Stimulated activated memory B cell treated with anti-CD40 and anti-IgM and Interleukin-4, amounts not matched to agents 10 μg/mL and 1 μg/mL and 100 μg/mL, for 72 hours (primary cell): ENCODE data around the gene TNFAIP1.
"Not testable (repeated sequence)": the region's sequence is repeated elsewhere in the genome, so short reads cannot be mapped to it uniquely, and the experiment has no call there.

Experiments
- ATAC-seq: fragments of 150-1000 bp; cut with Tn5 transposase; 2 replicates; pipeline ENCODE4 v1.10.0; 2021
- H3K27ac Mint-ChIP-seq: one replicate; pipeline ENCODE4 v1.8.0; 2022; ENCODE audit warnings: mild to moderate bottlenecking, mixed read lengths
- H3K27me3 Mint-ChIP-seq: one replicate; pipeline ENCODE4 v1.8.0; 2022; ENCODE audit warnings: mixed read lengths
- H3K36me3 Mint-ChIP-seq: one replicate; pipeline ENCODE4 v1.8.0; 2022; ENCODE audit warnings: mixed read lengths
- H3K4me1 Mint-ChIP-seq: one replicate; pipeline ENCODE4 v1.8.0; 2022; ENCODE audit warnings: mixed read lengths
- H3K4me3 Mint-ChIP-seq: one replicate; pipeline ENCODE4 v1.8.0; 2022; ENCODE audit warnings: mild to moderate bottlenecking, moderate library complexity, mixed read lengths
- H3K9me3 Mint-ChIP-seq: one replicate; pipeline ENCODE4 v1.8.0; 2022; ENCODE audit warnings: mixed read lengths

TNFAIP1 gene

GRCh38 chr17:28334171-28334570 is 1.4 kb upstream of the TNFAIP1 start:
- ATAC-seq = no peak
- H3K27me3 Mint-ChIP-seq = no peaks in the 10 kb centered on the region
- peak overlapping the region; percentile 88 for H3K4me3 Mint-ChIP-seq
- peaks cover 14% of the 10 kb centered on the region for H3K36me3 Mint-ChIP-seq
- peak overlapping the region; percentile 82 for H3K27ac Mint-ChIP-seq
- H3K4me1 Mint-ChIP-seq = peaks cover 56% of the 10 kb centered on the region
- H3K9me3 Mint-ChIP-seq = no peaks in the 10 kb centered on the region

DNA sequence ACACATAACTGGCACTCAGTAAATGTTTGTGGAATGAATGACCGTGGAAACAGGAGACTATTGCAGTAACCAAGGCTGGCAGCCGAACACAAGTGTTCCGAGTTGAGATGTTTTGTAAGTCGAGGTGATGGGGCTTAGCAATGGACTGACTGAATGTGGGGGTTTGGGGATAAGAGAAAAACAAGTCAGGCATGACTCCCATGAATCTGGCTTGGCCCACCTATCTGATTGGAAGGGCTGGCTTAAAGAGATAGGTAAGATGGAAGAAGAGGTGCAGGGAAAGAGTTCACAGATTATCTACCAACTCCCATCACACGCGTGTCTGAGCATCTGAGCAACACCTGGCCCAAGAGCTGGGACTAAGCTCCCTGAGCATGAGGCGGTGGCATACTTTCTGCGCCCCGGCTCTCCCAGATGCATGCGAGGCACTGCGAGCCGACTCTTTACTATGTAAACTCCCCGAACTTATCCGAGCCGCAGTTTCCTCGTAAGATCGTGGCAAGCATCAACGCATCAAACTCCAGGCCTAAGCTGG is 828 bp upstream of the TNFAIP1 start:
- peaks cover 14% of the 10 kb centered on the region for H3K36me3 Mint-ChIP-seq
- no peaks in the 10 kb centered on the region for H3K9me3 Mint-ChIP-seq
- peak overlapping the region; percentile 88 for H3K4me3 Mint-ChIP-seq
- ATAC-seq = no peak
- no peaks in the 10 kb centered on the region for H3K27me3 Mint-ChIP-seq
- H3K4me1 Mint-ChIP-seq = peaks cover 56% of the 10 kb centered on the region
- peak overlapping the region; percentile 82 for H3K27ac Mint-ChIP-seq

DNA sequence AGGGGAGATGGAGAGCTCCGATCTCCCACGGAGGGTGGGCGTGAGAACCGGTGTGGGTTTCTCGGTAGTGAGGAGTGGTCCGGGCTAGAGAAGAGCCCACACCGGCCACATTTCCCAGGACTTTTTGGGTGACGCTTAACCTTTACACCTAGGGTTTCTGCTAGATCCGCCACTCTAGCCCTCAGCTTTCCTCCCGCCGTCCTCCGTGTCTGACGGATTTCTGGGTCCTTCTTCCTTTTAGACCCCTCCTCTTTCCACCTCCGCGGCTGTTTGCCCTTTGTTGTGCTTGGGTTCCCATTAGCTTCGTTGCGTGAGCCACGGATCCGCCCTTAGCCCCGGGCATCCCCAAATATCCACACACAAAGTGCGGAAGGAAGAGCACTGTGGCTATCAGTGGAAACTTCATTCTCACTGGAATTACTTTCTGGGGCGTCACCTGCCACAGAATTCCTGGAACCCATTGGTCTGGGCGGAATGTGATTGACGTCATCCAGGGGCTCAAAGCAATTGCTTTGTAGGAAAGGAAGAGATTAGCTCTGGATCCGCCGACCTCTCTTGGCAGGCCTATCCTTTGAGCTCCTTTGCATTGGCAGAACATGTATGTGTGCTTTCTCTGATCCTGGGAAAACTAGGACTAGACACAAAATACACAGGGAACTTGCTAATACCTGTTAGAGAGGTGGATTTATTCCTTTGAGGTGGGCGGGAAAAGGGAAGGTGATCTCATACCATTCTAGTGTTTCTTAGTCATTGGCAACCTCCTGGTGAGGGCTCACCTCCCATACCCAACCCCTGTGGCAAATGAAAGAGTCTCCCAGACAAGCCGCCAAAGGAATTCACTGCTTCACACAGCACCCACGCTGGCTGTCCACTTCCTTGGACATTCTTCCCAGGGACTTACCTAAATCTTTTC is 654 bp downstream of the TNFAIP1 start:
- Mint-ChIP-seq H3K36me3 (peaks cover 22% of the 10 kb centered on the region), H3K4me3 (peak overlapping the region; percentile 88), H3K27me3 (no peaks in the 10 kb centered on the region), H3K9me3 (no peaks in the 10 kb centered on the region), H3K27ac (peak overlapping the region; percentile 82), H3K4me1 (peaks cover 56% of the 10 kb centered on the region)
- no peak for ATAC-seq

DNA sequence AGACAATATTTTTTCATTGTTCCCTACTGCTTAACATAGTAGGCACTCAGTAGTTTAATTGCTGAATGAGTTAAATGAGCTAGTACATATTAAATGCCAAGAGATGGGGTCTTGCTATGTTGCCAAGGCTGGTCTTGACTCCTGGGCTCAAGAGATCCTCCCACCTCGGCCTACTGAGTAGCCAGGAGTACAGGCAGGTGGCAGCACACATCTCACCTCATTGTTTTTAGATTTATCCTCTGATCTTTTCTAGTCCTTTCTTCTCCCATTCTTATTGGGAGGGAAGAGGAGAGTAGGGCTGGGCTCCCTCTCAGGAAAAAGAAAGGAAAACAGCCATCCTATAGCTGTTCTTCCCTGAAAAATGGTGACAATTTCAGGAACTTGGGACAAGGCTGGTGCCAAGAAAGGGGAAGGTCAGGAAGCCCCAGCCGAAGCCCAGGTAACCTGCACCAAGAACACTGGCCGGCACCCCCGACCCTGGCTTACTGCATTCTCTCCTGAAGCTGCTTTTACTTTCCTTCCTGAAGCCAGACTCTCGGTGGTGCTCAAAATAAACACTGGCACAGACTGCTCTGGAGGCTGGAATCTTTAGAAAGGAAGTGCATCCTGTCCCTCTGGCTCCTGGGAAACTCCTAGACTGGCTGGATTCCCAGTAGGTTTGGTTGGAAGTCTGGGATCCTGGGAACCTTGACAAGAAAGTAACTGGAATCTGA is 2.7 kb downstream of the TNFAIP1 start:
- Mint-ChIP-seq H3K4me1 (peaks cover 42% of the 10 kb centered on the region), H3K36me3 (peaks cover 27% of the 10 kb centered on the region), H3K27ac (no peak overlapping the region), H3K27me3 (no peaks in the 10 kb centered on the region), H3K9me3 (no peaks in the 10 kb centered on the region), H3K4me3 (no peak overlapping the region)
- ATAC-seq = no peak

- peaks cover 30% of the 10 kb centered on the region for H3K36me3 Mint-ChIP-seq
- not testable (repeated sequence) for H3K27ac Mint-ChIP-seq, H3K9me3 Mint-ChIP-seq, ATAC-seq, H3K4me3 Mint-ChIP-seq, H3K27me3 Mint-ChIP-seq
- peaks cover 38% of the 10 kb centered on the region for H3K4me1 Mint-ChIP-seq
Measured at GRCh38 chr17:28338769-28339212, 3.2 kb downstream of the TNFAIP1 start.

DNA sequence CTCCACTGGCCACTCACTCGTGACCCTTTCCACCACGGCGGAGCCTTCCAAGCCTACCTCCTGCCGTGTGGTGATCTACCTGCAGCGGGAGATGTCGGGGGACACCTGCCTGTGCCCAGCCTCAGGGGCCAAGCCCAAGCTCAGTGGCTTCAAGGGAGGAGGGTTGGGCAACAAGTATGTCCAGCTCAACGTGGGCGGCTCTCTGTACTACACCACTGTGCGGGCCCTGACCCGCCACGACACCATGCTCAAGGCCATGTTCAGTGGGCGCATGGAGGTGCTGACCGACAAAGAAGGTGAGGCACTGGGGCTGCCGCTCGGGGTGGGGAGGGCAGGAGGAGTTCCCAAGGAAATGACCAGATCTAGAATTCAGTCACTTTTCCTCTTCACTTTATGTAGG is 3.9 kb downstream of the TNFAIP1 start:
- no peaks in the 10 kb centered on the region for H3K27me3 Mint-ChIP-seq
- no peaks in the 10 kb centered on the region for H3K9me3 Mint-ChIP-seq
- peaks cover 32% of the 10 kb centered on the region for H3K4me1 Mint-ChIP-seq
- ATAC-seq = no peak
- no peak overlapping the region for H3K27ac Mint-ChIP-seq
- H3K4me3 Mint-ChIP-seq = no peak overlapping the region
- peaks cover 37% of the 10 kb centered on the region for H3K36me3 Mint-ChIP-seq

DNA sequence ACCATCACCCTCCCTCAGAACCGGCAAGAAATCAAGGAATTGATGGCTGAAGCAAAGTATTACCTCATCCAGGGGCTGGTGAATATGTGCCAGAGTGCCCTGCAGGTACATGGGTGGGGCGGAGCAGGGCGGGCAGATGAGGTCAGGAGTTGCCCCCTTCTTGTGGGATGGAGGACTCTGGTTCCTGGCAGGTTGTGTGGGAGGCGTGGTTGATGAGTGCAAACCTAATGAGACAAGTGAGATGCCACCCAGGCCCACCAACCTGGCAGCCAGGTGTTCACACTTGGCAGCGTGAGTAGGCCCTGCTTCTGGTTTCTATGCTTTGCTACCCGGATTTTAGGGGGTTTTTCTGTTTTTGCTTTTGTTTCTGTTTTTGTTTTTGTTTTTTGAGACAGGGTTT is 4.8 kb downstream of the TNFAIP1 start:
- H3K27me3 Mint-ChIP-seq = no peaks in the 10 kb centered on the region
- H3K27ac Mint-ChIP-seq = no peak overlapping the region
- H3K4me3 Mint-ChIP-seq = no peak overlapping the region
- ATAC-seq = no peak
- H3K4me1 Mint-ChIP-seq = peaks cover 26% of the 10 kb centered on the region
- H3K36me3 Mint-ChIP-seq = peaks cover 41% of the 10 kb centered on the region
- no peaks in the 10 kb centered on the region for H3K9me3 Mint-ChIP-seq

DNA sequence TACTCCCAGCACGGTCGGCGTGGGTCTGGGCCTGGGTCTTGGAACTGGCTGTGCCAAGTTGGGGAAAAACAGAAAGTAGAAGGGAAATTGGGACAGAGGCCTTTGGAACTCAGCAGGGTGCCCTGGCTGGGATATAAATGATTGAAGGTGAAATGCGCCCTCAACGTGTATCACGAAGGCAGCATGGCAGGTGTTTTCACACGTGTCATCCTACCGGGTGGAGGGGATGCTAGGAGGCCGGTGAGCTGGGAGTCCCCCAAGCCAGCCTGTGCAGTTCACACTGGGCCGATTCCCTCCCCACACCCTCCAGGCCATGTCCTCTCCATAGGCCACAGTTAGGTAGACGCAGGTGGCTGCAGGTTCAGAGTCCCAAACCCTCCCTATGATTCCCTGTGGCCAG is 6.0 kb downstream of the TNFAIP1 start:
- H3K4me3 Mint-ChIP-seq = no peak overlapping the region
- no peak overlapping the region for H3K27ac Mint-ChIP-seq
- peaks cover 53% of the 10 kb centered on the region for H3K36me3 Mint-ChIP-seq

DNA sequence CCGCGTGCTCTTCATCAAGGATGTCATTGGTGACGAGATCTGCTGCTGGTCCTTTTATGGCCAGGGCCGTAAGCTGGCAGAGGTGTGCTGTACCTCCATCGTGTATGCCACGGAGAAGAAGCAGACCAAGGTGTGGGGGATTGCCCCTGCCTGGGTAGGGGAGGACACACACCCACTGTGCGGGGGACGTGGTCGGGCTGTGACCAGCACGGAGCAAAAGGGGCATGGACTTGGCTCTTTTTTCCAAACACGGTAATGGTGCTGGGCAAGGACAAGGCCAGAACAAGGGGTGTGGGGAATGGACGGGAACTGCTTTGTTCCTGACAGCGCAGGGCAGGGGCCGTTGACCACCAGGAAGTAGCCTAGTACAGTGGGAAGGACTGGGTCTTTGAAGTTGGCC is 6.8 kb downstream of the TNFAIP1 start:
- Mint-ChIP-seq H3K4me1 (peaks cover 13% of the 10 kb centered on the region), H3K27me3 (no peaks in the 10 kb centered on the region), H3K27ac (no peak overlapping the region), H3K9me3 (no peaks in the 10 kb centered on the region), H3K4me3 (no peak overlapping the region), H3K36me3 (peaks cover 58% of the 10 kb centered on the region)
- ATAC-seq = no peak

More for the DNA sequence above, 6.0 kb downstream of the TNFAIP1 start:
- H3K27me3 Mint-ChIP-seq = no peaks in the 10 kb centered on the region
- peaks cover 21% of the 10 kb centered on the region for H3K4me1 Mint-ChIP-seq
- H3K9me3 Mint-ChIP-seq = no peaks in the 10 kb centered on the region
- ATAC-seq = no peak

DNA sequence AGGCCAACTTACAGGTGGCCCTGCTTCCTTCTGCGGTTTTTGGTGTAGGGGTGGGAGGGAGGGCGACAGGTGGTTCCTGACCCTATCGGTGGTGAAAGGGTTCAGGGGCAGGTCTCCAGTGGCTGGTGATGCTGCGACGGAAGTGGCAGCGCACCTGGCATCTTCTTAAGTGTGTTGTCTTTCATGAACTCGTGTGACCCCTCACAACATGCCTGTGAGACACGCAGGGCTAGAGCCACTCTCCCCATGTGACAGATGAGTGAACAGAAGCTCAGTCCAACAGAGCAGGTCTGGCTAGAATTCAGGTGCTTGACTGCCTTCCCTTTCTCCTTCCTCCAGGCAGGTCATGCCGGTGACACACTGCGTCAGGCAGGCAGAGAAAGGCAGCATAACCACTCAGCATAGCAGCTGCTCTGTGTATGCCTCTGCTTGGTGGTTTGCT is 8.0 kb downstream of the TNFAIP1 start:
- Mint-ChIP-seq H3K9me3 (no peaks in the 10 kb centered on the region), H3K36me3 (peaks cover 67% of the 10 kb centered on the region), H3K4me1 (peaks cover 2% of the 10 kb centered on the region), H3K27ac (no peak overlapping the region), H3K4me3 (no peak overlapping the region), H3K27me3 (no peaks in the 10 kb centered on the region)
- ATAC-seq = peak; percentile 35

DNA sequence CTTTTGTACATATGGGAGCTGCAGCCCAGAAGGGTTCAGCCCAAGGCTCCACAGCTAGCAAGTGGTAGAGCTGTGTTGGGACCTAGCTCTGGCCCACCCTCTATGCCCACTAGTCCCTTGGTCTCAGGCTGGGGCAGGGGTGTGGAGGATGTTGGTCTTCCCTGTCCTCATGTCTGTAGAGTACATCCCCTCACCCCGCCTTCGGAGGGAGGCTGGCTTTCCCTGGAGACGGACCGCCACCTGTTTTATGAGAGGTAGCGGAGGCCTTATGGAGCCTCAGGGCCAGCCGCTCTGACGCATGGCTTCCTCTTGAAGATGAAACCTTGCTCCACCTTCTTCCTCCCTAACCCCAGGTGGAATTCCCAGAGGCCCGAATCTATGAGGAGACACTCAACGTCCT is 8.4 kb downstream of the TNFAIP1 start:
- ATAC-seq = no peak
- no peaks in the 10 kb centered on the region for H3K4me1 Mint-ChIP-seq
- H3K36me3 Mint-ChIP-seq = peaks cover 67% of the 10 kb centered on the region
- H3K27ac Mint-ChIP-seq = no peak overlapping the region
- no peaks in the 10 kb centered on the region for H3K27me3 Mint-ChIP-seq
- no peaks in the 10 kb centered on the region for H3K9me3 Mint-ChIP-seq
- H3K4me3 Mint-ChIP-seq = no peak overlapping the region

DNA sequence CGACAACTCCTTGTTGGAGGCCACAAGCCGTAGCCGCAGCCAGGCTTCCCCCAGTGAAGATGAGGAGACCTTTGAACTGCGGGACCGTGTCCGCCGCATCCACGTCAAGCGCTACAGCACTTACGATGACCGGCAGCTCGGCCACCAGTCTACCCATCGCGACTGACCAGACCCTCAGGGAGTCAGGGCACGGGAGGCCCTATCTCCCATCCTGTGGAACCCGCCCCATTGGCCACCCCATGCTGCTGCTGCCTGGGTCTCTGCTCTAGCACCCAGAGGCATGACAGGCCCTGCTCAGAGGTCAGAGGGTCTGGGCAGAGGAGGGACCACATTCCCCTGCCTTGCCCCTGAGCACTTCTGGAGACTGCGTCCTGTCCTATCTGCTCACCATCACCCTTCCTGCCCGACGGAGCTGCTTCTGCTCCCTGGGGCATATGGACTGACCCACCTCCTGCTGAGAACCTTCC is 8.9 kb downstream of the TNFAIP1 start:
- no peak overlapping the region for H3K4me3 Mint-ChIP-seq
- no peaks in the 10 kb centered on the region for H3K27me3 Mint-ChIP-seq
- no peak for ATAC-seq
- peaks cover 67% of the 10 kb centered on the region for H3K36me3 Mint-ChIP-seq
- no peak overlapping the region for H3K27ac Mint-ChIP-seq
- no peaks in the 10 kb centered on the region for H3K9me3 Mint-ChIP-seq
- H3K4me1 Mint-ChIP-seq = no peaks in the 10 kb centered on the region

GRCh38 chr17:28345419-28346198 is 10.0 kb downstream of the TNFAIP1 start:
- no peaks in the 10 kb centered on the region for H3K4me1 Mint-ChIP-seq
- no peaks in the 10 kb centered on the region for H3K27me3 Mint-ChIP-seq
- no peak for ATAC-seq
- H3K9me3 Mint-ChIP-seq = no peaks in the 10 kb centered on the region
- no peak overlapping the region for H3K27ac Mint-ChIP-seq
- peaks cover 71% of the 10 kb centered on the region for H3K36me3 Mint-ChIP-seq
- no peak overlapping the region for H3K4me3 Mint-ChIP-seq

DNA sequence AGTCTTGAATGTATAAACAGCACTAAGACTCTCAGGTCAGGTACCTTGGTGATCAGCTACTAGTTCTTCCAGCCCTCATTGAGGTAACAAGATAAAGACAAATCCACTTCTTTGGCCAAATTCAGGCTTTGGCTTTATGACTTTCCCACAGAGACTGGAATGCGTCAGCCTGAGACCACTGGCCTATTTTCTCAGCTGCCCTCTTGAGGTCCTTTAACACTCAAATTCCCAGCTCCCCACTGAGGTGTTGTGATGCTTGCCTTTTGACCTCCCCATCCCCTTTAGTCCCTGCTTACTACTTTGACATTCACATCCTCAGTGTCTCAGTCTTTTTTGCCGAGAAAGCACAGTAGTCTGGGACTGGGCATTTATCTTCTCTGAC is 10.6 kb downstream of the TNFAIP1 start:
- no peak overlapping the region for H3K27ac Mint-ChIP-seq
- H3K27me3 Mint-ChIP-seq = no peaks in the 10 kb centered on the region
- no peaks in the 10 kb centered on the region for H3K4me1 Mint-ChIP-seq
- no peaks in the 10 kb centered on the region for H3K9me3 Mint-ChIP-seq
- peaks cover 73% of the 10 kb centered on the region for H3K36me3 Mint-ChIP-seq
- no peak overlapping the region for H3K4me3 Mint-ChIP-seq
- no peak for ATAC-seq

DNA sequence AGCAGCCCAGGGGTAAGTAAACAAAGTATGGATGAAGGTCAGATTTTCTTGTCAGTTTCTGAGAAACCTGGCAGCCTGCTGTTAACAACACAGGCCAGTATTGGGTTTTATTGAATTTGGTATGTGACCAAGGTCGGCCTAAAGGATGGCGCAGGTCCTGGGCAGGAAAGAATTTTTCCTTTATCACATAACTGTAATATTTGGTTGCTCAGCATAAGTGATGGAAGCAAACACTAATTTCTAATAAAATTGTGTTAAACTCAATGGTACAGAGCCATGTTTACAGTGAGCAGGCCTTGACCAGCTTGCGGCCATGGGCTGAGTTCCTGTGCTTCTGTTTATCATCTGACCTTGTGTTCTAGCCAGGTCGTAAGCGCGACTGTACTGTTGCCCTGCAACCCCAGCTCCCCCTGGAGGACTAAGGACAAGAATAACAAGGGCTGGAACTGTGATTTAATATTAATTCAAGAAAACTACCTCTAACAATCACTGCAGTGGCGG is 11.2 kb downstream of the TNFAIP1 start:
- Mint-ChIP-seq H3K27me3 (no peaks in the 10 kb centered on the region), H3K4me1 (no peaks in the 10 kb centered on the region), H3K9me3 (no peaks in the 10 kb centered on the region), H3K36me3 (peaks cover 73% of the 10 kb centered on the region), H3K4me3 (no peak overlapping the region), H3K27ac (no peak overlapping the region)
- ATAC-seq = no peak
